ENCODE measurements around the gene INSM1.

The INSM1 gene

GRCh38 chr20:20393207-20394120 lies 25.6 kb downstream of the INSM1 start:
- DNase-seq (ENCODE audit: low spot score): no peak

- no peak for DNase-seq (ENCODE audit: low spot score)
Observed at GRCh38 chr20:20395087-20395486, 27.2 kb downstream of the INSM1 start.

GRCh38 chr20:20395903-20396568 lies 28.1 kb downstream of the INSM1 start:
- DNase-seq (ENCODE audit: low spot score): no peak

- no peak for DNase-seq (ENCODE audit: low spot score)
Observed at GRCh38 chr20:20396794-20397193, 28.9 kb downstream of the INSM1 start.

GRCh38 chr20:20398123-20398522 lies 30.2 kb downstream of the INSM1 start:
- DNase-seq (ENCODE audit: low spot score): no peak

GRCh38 chr20:20399531-20400500 lies 31.9 kb downstream of the INSM1 start:
- DNase-seq (ENCODE audit: low spot score): no peak

GRCh38 chr20:20401991-20402390 lies 34.1 kb downstream of the INSM1 start:
- no peak for DNase-seq (ENCODE audit: low spot score)

- DNase-seq (ENCODE audit: low spot score): no peak
Observed at GRCh38 chr20:20404633-20405032, 36.7 kb downstream of the INSM1 start.

GRCh38 chr20:20405623-20406022 lies 37.7 kb downstream of the INSM1 start:
- DNase-seq (ENCODE audit: low spot score): no peak

- DNase-seq (ENCODE audit: low spot score): no peak
Observed at GRCh38 chr20:20406306-20406705, 38.4 kb downstream of the INSM1 start.

GRCh38 chr20:20407891-20408805 lies 40.2 kb downstream of the INSM1 start:
- peak; percentile 45 for DNase-seq (ENCODE audit: low spot score)

GRCh38 chr20:20409331-20409730 lies 41.4 kb downstream of the INSM1 start:
- DNase-seq (ENCODE audit: low spot score): no peak

- DNase-seq (ENCODE audit: low spot score): no peak
Observed at GRCh38 chr20:20410678-20411077, 42.8 kb downstream of the INSM1 start.

GRCh38 chr20:20411402-20411801 lies 43.5 kb downstream of the INSM1 start:
- no peak for DNase-seq (ENCODE audit: low spot score)

- DNase-seq (ENCODE audit: low spot score): no peak
Observed at GRCh38 chr20:20411836-20412235, 43.9 kb downstream of the INSM1 start.

GRCh38 chr20:20412750-20413149 lies 44.8 kb downstream of the INSM1 start:
- DNase-seq (ENCODE audit: low spot score): no peak

GRCh38 chr20:20413810-20414281 lies 45.9 kb downstream of the INSM1 start:
- no peak for DNase-seq (ENCODE audit: low spot score)

GRCh38 chr20:20414640-20415220 lies 46.8 kb downstream of the INSM1 start:
- DNase-seq (ENCODE audit: low spot score): no peak

- no peak for DNase-seq (ENCODE audit: low spot score)
Observed at GRCh38 chr20:20415321-20415720, 47.4 kb downstream of the INSM1 start.

GRCh38 chr20:20417876-20418676 lies 50.2 kb downstream of the INSM1 start:
- no peak for DNase-seq (ENCODE audit: low spot score)

Measured in RKO (cell line).